Muscle layer of colon (tissue), 2 donors: ENCODE data around the gene CCDC102B.

ENCODE experiments used
- H3K27ac ChIP-seq: one replicate; pipeline ENCODE4 v1.7.0; 2013; ENCODE audit warnings: low read depth, mild to moderate bottlenecking, low read length, moderate library complexity
- H3K27me3 ChIP-seq, 2 donors: one replicate each; pipeline ENCODE4 v1.7.0; 2013; ENCODE audit warnings: low read length in 2 of 2, mild to moderate bottlenecking in 2 of 2; ENCODE audit not compliant: insufficient read depth in 2 of 2, control insufficient read depth in 1 of 2
- H3K36me3 ChIP-seq: one replicate; pipeline ENCODE4 v1.7.0; 2013; ENCODE audit warnings: mild to moderate bottlenecking, low read length; ENCODE audit not compliant: insufficient read depth
- H3K4me1 ChIP-seq: one replicate; pipeline ENCODE4 v1.7.0; 2013; ENCODE audit warnings: mild to moderate bottlenecking, low read length; ENCODE audit not compliant: insufficient read depth
- H3K4me3 ChIP-seq, 2 donors: one replicate each; pipeline ENCODE4 v1.7.0; 2013; ENCODE audit warnings: low read length in 2 of 2, low read depth in 1 of 2, mild to moderate bottlenecking in 1 of 2, moderate library complexity in 1 of 2
- H3K9ac ChIP-seq: one replicate; pipeline ENCODE4 v1.7.0; 2013; ENCODE audit warnings: low read length
- H3K9me3 ChIP-seq: one replicate; pipeline ENCODE4 v1.7.0; 2013; ENCODE audit warnings: mild to moderate bottlenecking, low read length
- donor health status: abdominal sarcoma.
- donor health status: Adenocarcinoma of cecum.

Gene CCDC102B

GRCh38 chr18:69102959-69103358 is 305.1 kb downstream of the CCDC102B start:
- Histone ChIP-seq H3K27me3 (no peaks in the 10 kb centered on the region), H3K4me3 (no peak overlapping the region), H3K27ac (no peak overlapping the region), H3K4me1 (no peaks in the 10 kb centered on the region), H3K9ac (no peak overlapping the region), H3K36me3 (no peaks in the 10 kb centered on the region), H3K9me3 (no peaks in the 10 kb centered on the region)
